AG04449 (cell line): ENCODE measurements around the gene FSCN2.
"Not testable (repeated sequence)": the region's sequence is repeated elsewhere in the genome, so short reads cannot be mapped to it uniquely, and the experiment has no call there.

Experiments
- CTCF ChIA-PET: fragments of 350-600 bp; formaldehyde crosslinking; extraction: SDS; loops from one replicate; lab custom pipeline; 2021; ENCODE audit warnings: antibody characterized with exemption; lab: Yijun Ruan, JAX
- POLR2A ChIA-PET: fragments of 400-600, 350-600 bp; formaldehyde crosslinking; extraction: SDS; loops from one replicate; lab custom pipeline; 2020; ENCODE audit warnings: antibody characterized with exemption, inconsistent platforms; lab: Yijun Ruan, JAX
- DNase-seq: peaks from one replicate; pipeline ENCODE4 v3.0.0-alpha.2; 2010; ENCODE audit warnings: low read depth, low spot score
- H3K4me3 ChIP-seq: 2 replicates; pipeline ENCODE4 v1.5.1; 2011; ENCODE audit warnings: low read depth, mild to moderate bottlenecking, control low read depth, low read length
- TF ChIP-seq, protein P1 (sequence below): IDR thresholded peaks from one replicate; pipeline ENCODE4 v1.5.1; 2011; ENCODE audit warnings: mild to moderate bottlenecking, moderate library complexity, low read length, control low read depth, inconsistent platforms; ENCODE audit not compliant: insufficient read depth; ENCODE audit errors: missing control alignments

FSCN2 gene

DNA sequence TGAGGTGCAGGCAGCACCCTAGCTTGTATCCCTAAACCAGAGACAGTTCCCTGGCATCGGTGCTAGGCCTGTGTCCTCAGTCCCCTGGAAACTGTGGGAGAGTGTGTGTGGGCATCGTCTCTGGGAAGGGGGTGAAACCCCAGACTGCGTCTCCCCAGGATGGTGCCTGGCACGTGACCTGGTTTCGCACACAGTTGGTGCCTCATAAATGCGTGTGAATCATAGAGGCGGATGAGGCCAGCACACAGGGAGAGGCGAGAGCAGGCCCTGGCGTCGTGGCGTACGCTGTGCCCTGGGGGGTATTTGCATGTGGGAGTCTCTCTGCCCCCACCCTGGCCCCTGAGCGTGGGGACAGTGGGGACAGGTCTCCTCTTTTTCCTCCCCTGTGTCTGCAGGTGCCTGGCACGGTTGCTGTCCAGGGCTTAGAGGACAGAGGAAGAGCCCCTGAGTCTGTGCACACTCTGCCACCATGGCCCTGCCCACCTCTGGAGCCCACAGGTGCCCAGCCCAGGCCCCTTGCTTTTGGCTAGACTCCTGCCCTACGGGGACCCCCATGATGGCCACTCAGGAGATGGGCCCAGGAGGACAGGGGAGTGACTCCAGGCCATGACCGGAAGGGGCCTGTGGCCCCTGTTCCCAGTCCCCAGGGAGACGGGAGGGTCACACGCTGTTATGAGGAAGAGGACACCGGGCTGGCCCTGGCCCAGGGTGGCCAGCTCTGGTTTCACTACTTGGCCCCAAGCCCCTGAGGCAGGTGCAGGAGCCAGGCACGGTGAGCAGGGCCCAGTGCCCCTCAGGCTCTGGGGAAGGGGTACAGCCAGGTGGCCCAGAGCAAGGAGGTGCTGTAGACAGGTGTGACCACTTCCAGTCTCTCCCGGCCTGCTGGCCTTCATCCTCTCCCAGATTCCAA is 1.3 kb upstream of the FSCN2 start:
- CTCF ChIA-PET, result interaction anchor here (2.5 kb wide), 1 partner anchor 74 kb away, joined by 9 read pairs; no protein-coding TSS in a partner anchor
- TF ChIP-seq, protein P1, sequence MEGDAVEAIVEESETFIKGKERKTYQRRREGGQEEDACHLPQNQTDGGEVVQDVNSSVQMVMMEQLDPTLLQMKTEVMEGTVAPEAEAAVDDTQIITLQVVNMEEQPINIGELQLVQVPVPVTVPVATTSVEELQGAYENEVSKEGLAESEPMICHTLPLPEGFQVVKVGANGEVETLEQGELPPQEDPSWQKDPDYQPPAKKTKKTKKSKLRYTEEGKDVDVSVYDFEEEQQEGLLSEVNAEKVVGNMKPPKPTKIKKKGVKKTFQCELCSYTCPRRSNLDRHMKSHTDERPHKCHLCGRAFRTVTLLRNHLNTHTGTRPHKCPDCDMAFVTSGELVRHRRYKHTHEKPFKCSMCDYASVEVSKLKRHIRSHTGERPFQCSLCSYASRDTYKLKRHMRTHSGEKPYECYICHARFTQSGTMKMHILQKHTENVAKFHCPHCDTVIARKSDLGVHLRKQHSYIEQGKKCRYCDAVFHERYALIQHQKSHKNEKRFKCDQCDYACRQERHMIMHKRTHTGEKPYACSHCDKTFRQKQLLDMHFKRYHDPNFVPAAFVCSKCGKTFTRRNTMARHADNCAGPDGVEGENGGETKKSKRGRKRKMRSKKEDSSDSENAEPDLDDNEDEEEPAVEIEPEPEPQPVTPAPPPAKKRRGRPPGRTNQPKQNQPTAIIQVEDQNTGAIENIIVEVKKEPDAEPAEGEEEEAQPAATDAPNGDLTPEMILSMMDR, result no peak
- no peak for DNase-seq

DNA sequence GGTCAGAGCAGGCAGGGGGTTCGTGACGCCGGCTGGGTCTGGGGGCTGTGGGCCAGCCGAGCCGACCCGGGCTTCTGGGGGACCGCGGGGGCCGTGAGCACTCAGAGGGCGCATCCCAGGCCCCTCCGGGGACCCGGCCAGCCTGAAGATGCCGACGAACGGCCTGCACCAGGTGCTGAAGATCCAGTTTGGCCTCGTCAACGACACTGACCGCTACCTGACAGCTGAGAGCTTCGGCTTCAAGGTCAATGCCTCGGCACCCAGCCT is 140 bp downstream of the FSCN2 start:
- CTCF ChIA-PET, result interaction anchor here (2.5 kb wide), 1 partner anchor 73 kb away, joined by 9 read pairs; no protein-coding TSS in a partner anchor
- TF ChIP-seq, protein P1, result no peak

More for the DNA sequence above, 1.3 kb upstream of the FSCN2 start:
- no peak overlapping the region for H3K4me3 ChIP-seq
- POLR2A ChIA-PET, result interaction anchor here (0.7 kb wide), 1 partner anchor 19 kb away, joined by 4 read pairs; no protein-coding TSS in a partner anchor

DNA sequence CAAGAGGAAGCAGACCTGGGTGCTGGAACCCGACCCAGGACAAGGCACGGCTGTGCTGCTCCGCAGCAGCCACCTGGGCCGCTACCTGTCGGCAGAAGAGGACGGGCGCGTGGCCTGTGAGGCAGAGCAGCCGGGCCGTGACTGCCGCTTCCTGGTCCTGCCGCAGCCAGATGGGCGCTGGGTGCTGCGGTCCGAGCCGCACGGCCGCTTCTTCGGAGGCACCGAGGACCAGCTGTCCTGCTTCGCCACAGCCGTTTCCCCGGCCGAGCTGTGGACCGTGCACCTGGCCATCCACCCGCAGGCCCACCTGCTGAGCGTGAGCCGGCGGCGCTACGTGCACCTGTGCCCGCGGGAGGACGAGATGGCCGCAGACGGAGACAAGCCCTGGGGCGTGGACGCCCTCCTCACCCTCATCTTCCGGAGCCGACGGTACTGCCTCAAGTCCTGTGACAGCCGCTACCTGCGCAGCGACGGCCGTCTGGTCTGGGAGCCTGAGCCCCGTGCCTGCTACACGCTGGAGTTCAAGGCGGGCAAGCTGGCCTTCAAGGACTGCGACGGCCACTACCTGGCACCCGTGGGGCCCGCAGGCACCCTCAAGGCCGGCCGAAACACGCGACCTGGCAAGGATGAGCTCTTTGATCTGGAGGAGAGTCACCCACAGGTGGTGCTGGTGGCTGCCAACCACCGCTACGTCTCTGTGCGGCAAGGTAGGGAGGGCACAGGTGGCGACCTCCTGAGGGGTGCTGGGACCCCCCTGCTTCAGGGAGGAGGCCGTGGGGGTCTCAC is 667 bp downstream of the FSCN2 start:
- no peak overlapping the region for H3K4me3 ChIP-seq
- DNase-seq, result no peak
- TF ChIP-seq, protein P1, result no peak
- ChIA-PET CTCF (interaction anchor here (1.1 to 2.5 kb wide), 2 partner anchors 11 to 72 kb away, joined by 3 to 9 read pairs; no protein-coding TSS in a partner anchor), POLR2A (no interaction called here)

More for the DNA sequence above, 140 bp downstream of the FSCN2 start:
- no peak overlapping the region for H3K4me3 ChIP-seq
- POLR2A ChIA-PET, result no interaction called here
- no peak for DNase-seq

DNA sequence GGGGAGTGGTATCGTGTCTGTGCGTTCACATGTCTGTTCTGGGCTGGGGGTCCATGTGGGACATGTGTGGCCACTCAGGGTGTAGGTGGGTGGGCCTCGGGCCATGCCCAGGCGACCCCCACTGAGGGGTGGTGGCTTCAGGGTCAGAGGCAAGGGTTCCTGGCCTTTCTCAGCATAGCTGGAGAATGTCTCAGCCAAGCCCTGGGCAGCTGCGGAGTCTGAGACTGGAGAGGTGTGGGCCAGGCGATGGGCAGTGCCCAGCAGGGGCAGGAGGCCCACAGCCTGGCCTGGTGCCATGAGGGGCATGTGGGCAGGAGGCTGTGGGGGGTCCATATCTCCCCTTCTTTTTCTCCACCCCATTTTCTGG is 1.2 kb downstream of the FSCN2 start:
- ChIA-PET POLR2A (no interaction called here), CTCF (interaction anchor here (1.1 to 1.6 kb wide), 3 partner anchors 10 to 71 kb away, joined by 3 to 5 read pairs (median 5); no protein-coding TSS in a partner anchor)
- TF ChIP-seq, protein P1, result no peak
- no peak for DNase-seq
- no peak overlapping the region for H3K4me3 ChIP-seq

DNA sequence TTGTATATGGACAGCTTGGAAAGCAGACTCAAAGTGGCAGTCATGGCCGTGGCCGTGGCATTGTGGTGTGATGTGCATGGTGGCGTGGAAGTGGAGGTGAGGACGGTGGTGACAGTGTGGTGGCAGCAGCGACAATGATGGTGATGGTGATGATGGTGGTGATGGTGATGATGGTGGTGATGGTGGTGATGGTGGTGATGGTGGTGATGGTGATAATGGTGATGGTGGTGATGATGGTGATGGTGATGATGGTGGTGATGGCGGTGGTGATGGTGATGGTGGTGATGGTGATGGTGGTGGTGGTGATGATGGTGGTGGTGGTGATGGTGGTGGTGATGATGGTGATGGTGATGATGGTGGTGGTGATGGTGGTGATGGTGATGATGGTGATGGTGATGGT is 2.8 kb downstream of the FSCN2 start:
- H3K4me3 ChIP-seq, DNase-seq, POLR2A ChIA-PET: not testable (repeated sequence)
- CTCF ChIA-PET, result interaction anchor here (1.6 kb wide), 1 partner anchor 11 kb away, joined by 5 read pairs; no protein-coding TSS in a partner anchor

DNA sequence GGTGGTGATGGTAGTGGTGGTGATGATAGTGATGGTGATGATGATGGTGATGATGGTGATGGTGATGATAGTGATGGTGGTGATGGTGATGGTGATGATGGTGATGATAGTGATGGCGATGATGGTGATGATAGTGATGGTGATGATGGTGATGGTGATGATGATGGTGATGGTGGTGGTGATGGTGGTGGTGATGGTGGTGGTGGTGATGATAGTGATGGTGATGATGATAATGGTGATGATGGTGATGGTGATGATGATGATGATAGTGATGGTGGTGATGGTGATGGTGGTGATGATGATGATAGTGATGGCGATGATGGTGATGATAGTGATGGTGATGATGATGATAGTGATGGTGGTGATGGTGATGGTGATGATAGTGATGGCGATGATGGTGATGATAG is 3.8 kb downstream of the FSCN2 start:
- CTCF ChIA-PET, result interaction anchor here (2.0 kb wide), 1 partner anchor 9 kb away, joined by 6 read pairs; no protein-coding TSS in a partner anchor
- POLR2A ChIA-PET, result not testable (repeated sequence)

More for the DNA sequence above, 3.8 kb downstream of the FSCN2 start:
- not testable (repeated sequence) for DNase-seq, H3K4me3 ChIP-seq
